Measurements from ENCODE around the gene ABAT. TPM values are rescaled to one million over a fixed set of nuclear protein-coding genes. Genes with fewer than 3 reads are reported as not detected.
A peak's percentile ranks its signal among the peaks of the same experiment; 100 is the strongest.

The ABAT gene
- total RNA-seq, 4 donors from 2014 or later: 5.5 to 8.4 (median 6.5) TPM

- no peak for DNase-seq (ENCODE audit: low spot score)
- TF ChIP-seq CTCF (IDR thresholded peaks at IDR 0.05): no peak
Measured at GRCh38 chr16:8673611-8674412, 605 bp upstream of the ABAT start.

GRCh38 chr16:8675183-8676159 is 1.1 kb downstream of the ABAT start:
- DNase-seq (ENCODE audit: low spot score) (no peak), ATAC-seq (ENCODE audit: low FRiP score) (no peak)
- TF ChIP-seq CTCF (IDR thresholded peaks at IDR 0.05): no peak

More at GRCh38 chr16:8673611-8674412, 605 bp upstream of the ABAT start:
- ATAC-seq (ENCODE audit: low FRiP score): peak; percentile 55

DNA sequence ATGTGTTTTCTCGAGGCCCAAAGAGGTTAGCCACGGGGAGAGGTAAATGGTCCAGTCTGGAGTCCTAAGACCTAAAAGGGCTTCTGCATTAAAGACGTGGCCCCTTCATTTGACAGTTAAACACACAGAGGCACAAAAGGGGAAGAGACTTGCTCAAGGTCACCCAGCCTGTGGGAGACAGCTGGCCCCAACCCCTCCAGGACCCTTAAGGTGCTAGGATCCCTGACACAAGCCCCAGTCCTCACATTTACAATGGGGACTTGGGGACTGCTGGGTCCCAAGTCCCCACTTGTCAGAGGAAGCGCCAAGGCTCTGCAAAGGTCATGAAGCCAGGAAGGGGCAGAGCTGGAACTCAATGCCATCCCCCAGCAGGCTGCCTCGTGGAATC is 1.7 kb downstream of the ABAT start:
- TF ChIP-seq CTCF (IDR thresholded peaks at IDR 0.05): no peak
- DNase-seq (ENCODE audit: low spot score) (no peak), ATAC-seq (ENCODE audit: low FRiP score) (no peak)

- no peak for ATAC-seq (ENCODE audit: low FRiP score)
- DNase-seq (ENCODE audit: low spot score): no peak
- no peak for TF ChIP-seq CTCF (IDR thresholded peaks at IDR 0.05)
Measured at GRCh38 chr16:8676737-8677375, 2.4 kb downstream of the ABAT start.

DNA sequence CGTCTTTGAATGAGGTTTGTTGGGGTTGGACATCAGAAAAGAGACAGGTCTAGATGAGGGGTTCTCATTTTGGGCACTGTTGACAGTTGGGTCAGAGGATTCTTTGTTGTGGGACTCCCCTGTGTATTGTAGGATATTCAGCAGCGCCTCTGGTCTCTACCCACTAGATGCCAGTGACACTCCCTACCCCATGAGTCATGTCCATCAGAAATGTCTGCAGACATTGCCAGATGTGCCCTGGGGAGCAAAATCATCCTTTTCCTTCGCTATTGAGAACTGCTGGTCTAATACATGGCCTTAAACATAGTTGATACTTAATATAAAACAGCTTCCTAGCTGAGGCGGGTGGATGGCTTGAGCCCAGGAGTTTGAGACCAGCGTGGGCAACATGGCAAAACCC is 3.1 kb downstream of the ABAT start:
- no peak for ATAC-seq (ENCODE audit: low FRiP score)
- DNase-seq (ENCODE audit: low spot score): no peak
- TF ChIP-seq CTCF (IDR thresholded peaks at IDR 0.05): no peak

- ATAC-seq (ENCODE audit: low FRiP score) (no peak), DNase-seq (ENCODE audit: low spot score) (no peak)
- no peak for TF ChIP-seq CTCF (IDR thresholded peaks at IDR 0.05)
Measured at GRCh38 chr16:8678068-8678927, 3.9 kb downstream of the ABAT start.

All from omental fat pad (tissue), 4 donors.